HepG2 (cell line): Measurements from ENCODE around the gene NDST1. TPM values are rescaled to one million over a fixed set of nuclear protein-coding genes. Genes with fewer than 3 reads are reported as not detected.
A peak's percentile ranks its signal among the peaks of the same experiment; 100 is the strongest.

ENCODE experiments used
- BORCS8-MEF2B ChIP-seq: sonication (generic); formaldehyde crosslinking; IDR thresholded peaks from 2 replicates; pipeline ENCODE4 v1.8.0; 2022; ENCODE audit warnings: mild to moderate bottlenecking, missing genetic modification reagents
- FOXP1 ChIP-seq, 2 experiments: fragments of 450-650 bp in 1 of 2; IDR thresholded peaks; 2 replicates each; pipeline ENCODE4 v1.6.1; 2017 to 2018; ENCODE audit warnings: antibody characterized with exemption in 1 of 2
- MEIS1 ChIP-seq: sonication (generic); formaldehyde crosslinking; IDR thresholded peaks from 2 replicates; pipeline ENCODE4 v1.9.0; 2021; ENCODE audit warnings: mild to moderate bottlenecking, missing genetic modification reagents, moderate library complexity, borderline replicate concordance
- MIER3 ChIP-seq: IDR thresholded peaks from 2 replicates; pipeline ENCODE4 v1.6.1; 2016; ENCODE audit warnings: missing compliant biosample characterization, borderline replicate concordance
- PAWR ChIP-seq: sonication (generic); formaldehyde crosslinking; IDR thresholded peaks from 2 replicates; pipeline ENCODE4 v1.4.0; 2020; ENCODE audit warnings: missing genetic modification reagents, mild to moderate bottlenecking, borderline replicate concordance
- TCF7L2 ChIP-seq: IDR thresholded peaks from 2 replicates; pipeline ENCODE4 v1.6.1; 2011; ENCODE audit warnings: mild to moderate bottlenecking, low read depth, low read length, moderate library complexity
- YEATS2 ChIP-seq: sonication (generic); formaldehyde crosslinking; IDR thresholded peaks from 2 replicates; pipeline ENCODE4 v1.4.0; 2020; ENCODE audit warnings: missing genetic modification reagents, borderline replicate concordance
- polyA plus RNA-seq, 8 experiments: library from polyadenylated mRNA; depleted of rRNA in 3 of 8; stranded (reverse) in 7 of 8; unstranded in 1 of 8; fragments of >200 nt; fragmentation: Illumina TruSeq in 4 of 8; extraction: Trizol in 4 of 8; gene quantifications; 2 replicates each; pipeline versions ENCODE4 v1.2.1 to v1.2.3, GENCODE V29; 2011 to 2016; ENCODE audit warnings: low read depth in 4 of 8, missing spikeins in 1 of 8, mixed read lengths in 1 of 8; ENCODE audit not compliant: insufficient read depth in 1 of 8
- total RNA-seq, 5 experiments: library from RNA; depleted of rRNA; stranded (reverse); fragments of >200 nt; fragmentation: Illumina TruSeq; extraction: Trizol; gene quantifications; 2 replicates each; pipeline ENCODE4 v1.2.3, GENCODE V29; 2016; ENCODE audit warnings: low read depth in 1 of 5
- TF ChIP-seq, protein P1 (sequence below): IDR thresholded peaks from 2 replicates; pipeline ENCODE4 v1.6.1; 2016; ENCODE audit warnings: low read depth, missing genetic modification reagents, missing compliant biosample characterization
- TF ChIP-seq, protein P2 (sequence below): sonication (generic); formaldehyde crosslinking; IDR thresholded peaks from 2 replicates; pipeline ENCODE4 v1.4.0; 2020; ENCODE audit warnings: missing genetic modification reagents
- TF ChIP-seq, protein P3 (sequence below): sonication (generic); formaldehyde crosslinking; IDR thresholded peaks from 2 replicates; pipeline ENCODE4 v1.4.0; 2020; ENCODE audit warnings: missing genetic modification reagents

The NDST1 gene
- total and polyA plus RNA-seq, 2 of the 13 experiments (the other 11 are each of a cell fraction or from before 2014, with no cell fraction given), result 23.8 to 26.2 TPM

DNA sequence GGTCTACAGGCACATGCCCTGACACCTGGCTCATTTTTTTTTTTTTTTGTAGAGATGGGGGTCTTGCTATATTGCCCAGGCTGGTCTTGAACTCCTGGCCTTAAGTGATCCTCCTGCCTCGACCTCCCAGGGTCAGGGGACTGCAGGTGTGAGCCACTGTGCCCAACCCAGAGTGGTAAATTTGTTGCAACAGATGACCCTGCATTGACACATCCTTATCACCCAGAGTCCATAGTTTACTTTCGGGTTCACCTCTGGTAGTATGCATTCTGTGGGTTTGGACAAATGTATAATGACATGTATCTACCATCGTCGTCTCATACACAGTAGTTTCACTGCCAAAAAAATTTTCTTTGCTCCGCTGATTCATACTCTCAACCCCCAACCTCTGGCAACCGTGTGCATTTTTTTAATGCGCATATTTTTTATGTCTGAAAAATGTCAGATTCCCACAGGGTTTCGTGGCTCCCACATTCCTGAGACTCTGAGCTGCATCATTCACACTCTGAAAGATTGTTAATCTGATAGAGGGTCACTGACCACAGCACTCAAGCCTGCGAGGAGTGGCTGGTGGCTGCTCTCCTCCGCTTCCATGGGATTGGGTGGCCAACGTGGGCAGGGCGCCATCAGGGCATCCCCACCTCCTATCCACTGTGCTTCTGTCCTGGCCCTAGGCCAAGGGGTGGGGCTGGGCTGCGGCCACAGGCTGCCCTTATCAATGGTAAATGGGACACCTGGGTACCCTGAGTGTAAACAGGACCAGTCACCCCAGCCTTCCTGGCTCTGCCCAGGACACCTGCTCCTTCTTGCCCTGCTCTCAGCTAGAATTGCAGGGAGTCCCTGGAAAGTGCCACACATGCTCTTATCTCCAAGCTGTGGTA lies 9.6 kb downstream of the NDST1 start (continued):
- TF ChIP-seq, protein P1, sequence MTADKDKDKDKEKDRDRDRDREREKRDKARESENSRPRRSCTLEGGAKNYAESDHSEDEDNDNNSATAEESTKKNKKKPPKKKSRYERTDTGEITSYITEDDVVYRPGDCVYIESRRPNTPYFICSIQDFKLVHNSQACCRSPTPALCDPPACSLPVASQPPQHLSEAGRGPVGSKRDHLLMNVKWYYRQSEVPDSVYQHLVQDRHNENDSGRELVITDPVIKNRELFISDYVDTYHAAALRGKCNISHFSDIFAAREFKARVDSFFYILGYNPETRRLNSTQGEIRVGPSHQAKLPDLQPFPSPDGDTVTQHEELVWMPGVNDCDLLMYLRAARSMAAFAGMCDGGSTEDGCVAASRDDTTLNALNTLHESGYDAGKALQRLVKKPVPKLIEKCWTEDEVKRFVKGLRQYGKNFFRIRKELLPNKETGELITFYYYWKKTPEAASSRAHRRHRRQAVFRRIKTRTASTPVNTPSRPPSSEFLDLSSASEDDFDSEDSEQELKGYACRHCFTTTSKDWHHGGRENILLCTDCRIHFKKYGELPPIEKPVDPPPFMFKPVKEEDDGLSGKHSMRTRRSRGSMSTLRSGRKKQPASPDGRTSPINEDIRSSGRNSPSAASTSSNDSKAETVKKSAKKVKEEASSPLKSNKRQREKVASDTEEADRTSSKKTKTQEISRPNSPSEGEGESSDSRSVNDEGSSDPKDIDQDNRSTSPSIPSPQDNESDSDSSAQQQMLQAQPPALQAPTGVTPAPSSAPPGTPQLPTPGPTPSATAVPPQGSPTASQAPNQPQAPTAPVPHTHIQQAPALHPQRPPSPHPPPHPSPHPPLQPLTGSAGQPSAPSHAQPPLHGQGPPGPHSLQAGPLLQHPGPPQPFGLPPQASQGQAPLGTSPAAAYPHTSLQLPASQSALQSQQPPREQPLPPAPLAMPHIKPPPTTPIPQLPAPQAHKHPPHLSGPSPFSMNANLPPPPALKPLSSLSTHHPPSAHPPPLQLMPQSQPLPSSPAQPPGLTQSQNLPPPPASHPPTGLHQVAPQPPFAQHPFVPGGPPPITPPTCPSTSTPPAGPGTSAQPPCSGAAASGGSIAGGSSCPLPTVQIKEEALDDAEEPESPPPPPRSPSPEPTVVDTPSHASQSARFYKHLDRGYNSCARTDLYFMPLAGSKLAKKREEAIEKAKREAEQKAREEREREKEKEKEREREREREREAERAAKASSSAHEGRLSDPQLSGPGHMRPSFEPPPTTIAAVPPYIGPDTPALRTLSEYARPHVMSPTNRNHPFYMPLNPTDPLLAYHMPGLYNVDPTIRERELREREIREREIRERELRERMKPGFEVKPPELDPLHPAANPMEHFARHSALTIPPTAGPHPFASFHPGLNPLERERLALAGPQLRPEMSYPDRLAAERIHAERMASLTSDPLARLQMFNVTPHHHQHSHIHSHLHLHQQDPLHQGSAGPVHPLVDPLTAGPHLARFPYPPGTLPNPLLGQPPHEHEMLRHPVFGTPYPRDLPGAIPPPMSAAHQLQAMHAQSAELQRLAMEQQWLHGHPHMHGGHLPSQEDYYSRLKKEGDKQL, result peak; percentile 62; the same call in 1 of the 2 replicates
- TF ChIP-seq, protein P2, sequence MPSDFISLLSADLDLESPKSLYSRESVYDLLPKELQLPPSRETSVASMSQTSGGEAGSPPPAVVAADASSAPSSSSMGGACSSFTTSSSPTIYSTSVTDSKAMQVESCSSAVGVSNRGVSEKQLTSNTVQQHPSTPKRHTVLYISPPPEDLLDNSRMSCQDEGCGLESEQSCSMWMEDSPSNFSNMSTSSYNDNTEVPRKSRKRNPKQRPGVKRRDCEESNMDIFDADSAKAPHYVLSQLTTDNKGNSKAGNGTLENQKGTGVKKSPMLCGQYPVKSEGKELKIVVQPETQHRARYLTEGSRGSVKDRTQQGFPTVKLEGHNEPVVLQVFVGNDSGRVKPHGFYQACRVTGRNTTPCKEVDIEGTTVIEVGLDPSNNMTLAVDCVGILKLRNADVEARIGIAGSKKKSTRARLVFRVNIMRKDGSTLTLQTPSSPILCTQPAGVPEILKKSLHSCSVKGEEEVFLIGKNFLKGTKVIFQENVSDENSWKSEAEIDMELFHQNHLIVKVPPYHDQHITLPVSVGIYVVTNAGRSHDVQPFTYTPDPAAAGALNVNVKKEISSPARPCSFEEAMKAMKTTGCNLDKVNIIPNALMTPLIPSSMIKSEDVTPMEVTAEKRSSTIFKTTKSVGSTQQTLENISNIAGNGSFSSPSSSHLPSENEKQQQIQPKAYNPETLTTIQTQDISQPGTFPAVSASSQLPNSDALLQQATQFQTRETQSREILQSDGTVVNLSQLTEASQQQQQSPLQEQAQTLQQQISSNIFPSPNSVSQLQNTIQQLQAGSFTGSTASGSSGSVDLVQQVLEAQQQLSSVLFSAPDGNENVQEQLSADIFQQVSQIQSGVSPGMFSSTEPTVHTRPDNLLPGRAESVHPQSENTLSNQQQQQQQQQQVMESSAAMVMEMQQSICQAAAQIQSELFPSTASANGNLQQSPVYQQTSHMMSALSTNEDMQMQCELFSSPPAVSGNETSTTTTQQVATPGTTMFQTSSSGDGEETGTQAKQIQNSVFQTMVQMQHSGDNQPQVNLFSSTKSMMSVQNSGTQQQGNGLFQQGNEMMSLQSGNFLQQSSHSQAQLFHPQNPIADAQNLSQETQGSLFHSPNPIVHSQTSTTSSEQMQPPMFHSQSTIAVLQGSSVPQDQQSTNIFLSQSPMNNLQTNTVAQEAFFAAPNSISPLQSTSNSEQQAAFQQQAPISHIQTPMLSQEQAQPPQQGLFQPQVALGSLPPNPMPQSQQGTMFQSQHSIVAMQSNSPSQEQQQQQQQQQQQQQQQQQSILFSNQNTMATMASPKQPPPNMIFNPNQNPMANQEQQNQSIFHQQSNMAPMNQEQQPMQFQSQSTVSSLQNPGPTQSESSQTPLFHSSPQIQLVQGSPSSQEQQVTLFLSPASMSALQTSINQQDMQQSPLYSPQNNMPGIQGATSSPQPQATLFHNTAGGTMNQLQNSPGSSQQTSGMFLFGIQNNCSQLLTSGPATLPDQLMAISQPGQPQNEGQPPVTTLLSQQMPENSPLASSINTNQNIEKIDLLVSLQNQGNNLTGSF (CRISPR knock-in tag), result no peak
- TF ChIP-seq PAWR (CRISPR knock-in tag), result no peak
- TF ChIP-seq BORCS8-MEF2B, result no peak
- TF ChIP-seq YEATS2, result no peak; the same call in 1 of the 2 replicates
- TF ChIP-seq, protein P3, sequence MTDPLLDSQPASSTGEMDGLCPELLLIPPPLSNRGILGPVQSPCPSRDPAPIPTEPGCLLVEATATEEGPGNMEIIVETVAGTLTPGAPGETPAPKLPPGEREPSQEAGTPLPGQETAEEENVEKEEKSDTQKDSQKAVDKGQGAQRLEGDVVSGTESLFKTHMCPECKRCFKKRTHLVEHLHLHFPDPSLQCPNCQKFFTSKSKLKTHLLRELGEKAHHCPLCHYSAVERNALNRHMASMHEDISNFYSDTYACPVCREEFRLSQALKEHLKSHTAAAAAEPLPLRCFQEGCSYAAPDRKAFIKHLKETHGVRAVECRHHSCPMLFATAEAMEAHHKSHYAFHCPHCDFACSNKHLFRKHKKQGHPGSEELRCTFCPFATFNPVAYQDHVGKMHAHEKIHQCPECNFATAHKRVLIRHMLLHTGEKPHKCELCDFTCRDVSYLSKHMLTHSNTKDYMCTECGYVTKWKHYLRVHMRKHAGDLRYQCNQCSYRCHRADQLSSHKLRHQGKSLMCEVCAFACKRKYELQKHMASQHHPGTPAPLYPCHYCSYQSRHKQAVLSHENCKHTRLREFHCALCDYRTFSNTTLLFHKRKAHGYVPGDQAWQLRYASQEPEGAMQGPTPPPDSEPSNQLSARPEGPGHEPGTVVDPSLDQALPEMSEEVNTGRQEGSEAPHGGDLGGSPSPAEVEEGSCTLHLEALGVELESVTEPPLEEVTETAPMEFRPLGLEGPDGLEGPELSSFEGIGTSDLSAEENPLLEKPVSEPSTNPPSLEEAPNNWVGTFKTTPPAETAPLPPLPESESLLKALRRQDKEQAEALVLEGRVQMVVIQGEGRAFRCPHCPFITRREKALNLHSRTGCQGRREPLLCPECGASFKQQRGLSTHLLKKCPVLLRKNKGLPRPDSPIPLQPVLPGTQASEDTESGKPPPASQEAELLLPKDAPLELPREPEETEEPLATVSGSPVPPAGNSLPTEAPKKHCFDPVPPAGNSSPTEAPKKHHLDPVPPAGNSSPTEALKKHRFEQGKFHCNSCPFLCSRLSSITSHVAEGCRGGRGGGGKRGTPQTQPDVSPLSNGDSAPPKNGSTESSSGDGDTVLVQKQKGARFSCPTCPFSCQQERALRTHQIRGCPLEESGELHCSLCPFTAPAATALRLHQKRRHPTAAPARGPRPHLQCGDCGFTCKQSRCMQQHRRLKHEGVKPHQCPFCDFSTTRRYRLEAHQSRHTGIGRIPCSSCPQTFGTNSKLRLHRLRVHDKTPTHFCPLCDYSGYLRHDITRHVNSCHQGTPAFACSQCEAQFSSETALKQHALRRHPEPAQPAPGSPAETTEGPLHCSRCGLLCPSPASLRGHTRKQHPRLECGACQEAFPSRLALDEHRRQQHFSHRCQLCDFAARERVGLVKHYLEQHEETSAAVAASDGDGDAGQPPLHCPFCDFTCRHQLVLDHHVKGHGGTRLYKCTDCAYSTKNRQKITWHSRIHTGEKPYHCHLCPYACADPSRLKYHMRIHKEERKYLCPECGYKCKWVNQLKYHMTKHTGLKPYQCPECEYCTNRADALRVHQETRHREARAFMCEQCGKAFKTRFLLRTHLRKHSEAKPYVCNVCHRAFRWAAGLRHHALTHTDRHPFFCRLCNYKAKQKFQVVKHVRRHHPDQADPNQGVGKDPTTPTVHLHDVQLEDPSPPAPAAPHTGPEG (CRISPR knock-in tag), result no peak
- TF ChIP-seq FOXP1 (IDR thresholded peaks at IDR 0.05), result 0 out of 2 replicates have a peak, but pooled peaks have one; percentile 19
- peak; percentile 77 for TF ChIP-seq FOXP1 (CRISPR knock-in tag; IDR thresholded peaks at IDR 0.05)
- no peak for TF ChIP-seq TCF7L2
- TF ChIP-seq MEIS1 (CRISPR knock-in tag), result peak; percentile 80
- TF ChIP-seq MIER3 (CRISPR knock-in tag), result peak; percentile 61; the same call in 1 of the 2 replicates
